ENCODE measurements around the gene TOP2A. TPM values are rescaled to one million over a fixed set of nuclear protein-coding genes. Genes with fewer than 3 reads are reported as not detected.
A peak's percentile ranks its signal among the peaks of the same experiment; 100 is the strongest.
"Not testable (repeated sequence)": the region's sequence is repeated elsewhere in the genome, so short reads cannot be mapped to it uniquely, and the experiment has no call there.

The TOP2A gene
- total RNA-seq, 1 experiment from 2014 or later = 237 TPM

DNA sequence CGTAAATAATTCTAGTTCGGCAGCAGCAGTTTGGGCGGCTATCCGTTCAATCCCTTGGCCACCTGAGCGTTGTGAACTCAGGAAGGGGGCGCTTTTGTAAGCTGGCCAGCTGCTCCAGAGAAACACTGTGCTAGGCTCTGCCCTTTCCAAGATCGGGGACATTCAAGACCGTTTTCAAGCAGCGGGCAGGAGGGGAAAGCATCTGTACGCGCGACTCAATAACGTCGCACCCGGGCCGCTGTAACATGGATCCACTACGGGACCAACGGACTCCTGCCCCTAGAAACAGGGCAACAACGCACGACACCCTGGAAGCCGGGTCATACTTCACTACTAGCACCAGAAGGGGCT is 463 bp downstream of the TOP2A start:
- TF ChIP-seq, protein P1, sequence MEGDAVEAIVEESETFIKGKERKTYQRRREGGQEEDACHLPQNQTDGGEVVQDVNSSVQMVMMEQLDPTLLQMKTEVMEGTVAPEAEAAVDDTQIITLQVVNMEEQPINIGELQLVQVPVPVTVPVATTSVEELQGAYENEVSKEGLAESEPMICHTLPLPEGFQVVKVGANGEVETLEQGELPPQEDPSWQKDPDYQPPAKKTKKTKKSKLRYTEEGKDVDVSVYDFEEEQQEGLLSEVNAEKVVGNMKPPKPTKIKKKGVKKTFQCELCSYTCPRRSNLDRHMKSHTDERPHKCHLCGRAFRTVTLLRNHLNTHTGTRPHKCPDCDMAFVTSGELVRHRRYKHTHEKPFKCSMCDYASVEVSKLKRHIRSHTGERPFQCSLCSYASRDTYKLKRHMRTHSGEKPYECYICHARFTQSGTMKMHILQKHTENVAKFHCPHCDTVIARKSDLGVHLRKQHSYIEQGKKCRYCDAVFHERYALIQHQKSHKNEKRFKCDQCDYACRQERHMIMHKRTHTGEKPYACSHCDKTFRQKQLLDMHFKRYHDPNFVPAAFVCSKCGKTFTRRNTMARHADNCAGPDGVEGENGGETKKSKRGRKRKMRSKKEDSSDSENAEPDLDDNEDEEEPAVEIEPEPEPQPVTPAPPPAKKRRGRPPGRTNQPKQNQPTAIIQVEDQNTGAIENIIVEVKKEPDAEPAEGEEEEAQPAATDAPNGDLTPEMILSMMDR (IDR thresholded peaks at IDR 0.05; ENCODE audit: insufficient read depth in 1 of 2, low read depth in 1 of 2, low read length in 1 of 2, severe bottlenecking in 1 of 2, unreplicated experiment in 1 of 2) = peak in 1 of 2 experiments; percentile 6
- ChIA-PET POLR2A (interaction anchor here (0.6 to 1.6 kb wide), 9 partner anchors 27 to 1272 kb away, joined by 3 to 16 read pairs (median 4); partner anchors contain the start of genes CDC6, NR1D1 and WIPF2), CTCF (interaction anchor here (0.9 to 2.0 kb wide), 16 partner anchors 10 to 1271 kb away, joined by 3 to 34 read pairs (median 6); partner anchors contain the start of genes EIF1, IGFBP4 and WIPF2)
- peak in 1 of 2 experiments; percentile 45 for DNase-seq
- Mint-ChIP-seq H3K27ac (ENCODE audit: unreplicated experiment) (peak overlapping the region; percentile 99), H3K9me3 (ENCODE audit: unreplicated experiment) (no peaks in the 10 kb centered on the region), H3K4me1 (ENCODE audit: low read depth, unreplicated experiment) (no peaks in the 10 kb centered on the region), H3K36me3 (ENCODE audit: insufficient read depth, unreplicated experiment) (peaks cover 49% of the 10 kb centered on the region), H3K4me3 (ENCODE audit: unreplicated experiment) (peak overlapping the region; percentile 99), H3K27me3 (ENCODE audit: insufficient read depth, unreplicated experiment) (no peaks in the 10 kb centered on the region)
- no peaks in the 10 kb centered on the region for H3K36me3 ChIP-seq (ENCODE audit: control insufficient read depth, insufficient read depth, low read length)
- H3K4me3 ChIP-seq (ENCODE audit: low read depth, low read length) = peak overlapping the region; percentile 89
- H3K9me3 ChIP-seq = no peaks in the 10 kb centered on the region
- no peaks in the 10 kb centered on the region for H3K27me3 ChIP-seq (replicated peaks; ENCODE audit: control insufficient read depth, insufficient read depth, low read length)
- peaks cover 16% of the 10 kb centered on the region; the same call in 1 of the 2 replicates for H3K4me1 ChIP-seq
- intact Hi-C loops (cut with micrococcal nuclease; ENCODE audit: unreplicated experiment) = no loop called here
- TSS peak; percentile 65 for BruUV-seq (replicated peaks)

DNA sequence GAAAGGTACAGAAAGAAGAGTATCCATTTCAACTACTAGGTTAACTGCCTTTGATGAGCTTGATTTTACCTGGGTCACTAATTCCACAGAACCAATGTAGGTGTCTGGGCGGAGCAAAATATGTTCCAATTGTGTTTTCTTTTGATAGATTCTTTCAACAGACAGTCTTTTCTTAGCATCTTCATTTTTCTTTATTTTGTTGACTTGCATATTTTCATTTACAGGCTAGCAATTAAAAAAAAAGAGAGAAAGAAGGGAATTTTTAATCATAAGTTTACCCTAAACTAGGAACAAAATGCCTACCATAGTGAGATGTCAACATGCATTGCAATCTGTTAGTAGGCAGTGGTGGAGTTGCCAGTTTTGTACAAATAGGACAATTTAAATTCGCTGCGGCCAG is 1.0 kb downstream of the TOP2A start:
- Mint-ChIP-seq H3K4me1 (ENCODE audit: low read depth, unreplicated experiment) (no peaks in the 10 kb centered on the region), H3K27me3 (ENCODE audit: insufficient read depth, unreplicated experiment) (no peaks in the 10 kb centered on the region), H3K4me3 (ENCODE audit: unreplicated experiment) (peak overlapping the region; percentile 99), H3K9me3 (ENCODE audit: unreplicated experiment) (no peaks in the 10 kb centered on the region), H3K27ac (ENCODE audit: unreplicated experiment) (peak overlapping the region; percentile 99), H3K36me3 (ENCODE audit: insufficient read depth, unreplicated experiment) (peaks cover 55% of the 10 kb centered on the region)
- H3K9me3 ChIP-seq = no peaks in the 10 kb centered on the region
- BruUV-seq (replicated peaks) = no TSS peak
- H3K4me3 ChIP-seq (ENCODE audit: low read depth, low read length) = peak overlapping the region; percentile 89
- no peaks in the 10 kb centered on the region for H3K36me3 ChIP-seq (ENCODE audit: control insufficient read depth, insufficient read depth, low read length)
- H3K27me3 ChIP-seq (replicated peaks; ENCODE audit: control insufficient read depth, insufficient read depth, low read length) = no peaks in the 10 kb centered on the region
- intact Hi-C loops (cut with micrococcal nuclease; ENCODE audit: unreplicated experiment) = no loop called here
- TF ChIP-seq, protein P1 (IDR thresholded peaks at IDR 0.05; ENCODE audit: insufficient read depth in 1 of 2, low read depth in 1 of 2, low read length in 1 of 2, severe bottlenecking in 1 of 2, unreplicated experiment in 1 of 2) = no peak
- CTCF ChIA-PET = interaction anchor here (1.6 to 2.0 kb wide), 3 partner anchors 60 to 144 kb away, joined by 8 to 34 read pairs (median 23); no protein-coding TSS in a partner anchor
- H3K4me1 ChIP-seq = peaks cover 16% of the 10 kb centered on the region; the same call in 1 of the 2 replicates
- no peak for DNase-seq
- POLR2A ChIA-PET = interaction anchor here (0.6 to 1.6 kb wide), 2 partner anchors 50 to 71 kb away, joined by 5 to 10 read pairs; no protein-coding TSS in a partner anchor

DNA sequence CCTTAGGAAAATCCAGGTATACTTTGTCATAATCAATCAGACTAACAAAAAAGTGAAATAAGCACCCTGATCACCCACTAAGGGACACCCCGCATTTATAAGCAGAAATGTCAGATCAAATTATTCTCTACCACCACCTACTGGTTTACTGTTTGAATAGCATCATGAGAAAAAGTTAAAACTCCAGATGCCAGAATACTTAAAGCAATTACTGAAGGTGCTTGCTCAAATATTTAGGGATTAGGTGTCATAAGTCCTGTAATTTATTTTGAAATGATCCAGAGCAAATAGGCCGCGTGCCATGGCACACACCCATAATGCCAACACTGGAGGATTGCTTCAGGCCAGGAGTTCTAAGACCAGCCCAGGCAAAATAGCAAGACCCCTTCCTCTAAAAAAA is 2.3 kb downstream of the TOP2A start:
- Mint-ChIP-seq H3K9me3 (ENCODE audit: unreplicated experiment) (no peaks in the 10 kb centered on the region), H3K4me1 (ENCODE audit: low read depth, unreplicated experiment) (no peaks in the 10 kb centered on the region), H3K36me3 (ENCODE audit: insufficient read depth, unreplicated experiment) (peaks cover 68% of the 10 kb centered on the region), H3K27ac (ENCODE audit: unreplicated experiment) (no peak overlapping the region), H3K4me3 (ENCODE audit: unreplicated experiment) (no peak overlapping the region), H3K27me3 (ENCODE audit: insufficient read depth, unreplicated experiment) (no peaks in the 10 kb centered on the region)
- DNase-seq = peak in 1 of 2 experiments; percentile 17
- Histone ChIP-seq H3K4me3 (ENCODE audit: low read depth, low read length) (no peak overlapping the region), H3K27me3 (replicated peaks; ENCODE audit: control insufficient read depth, insufficient read depth, low read length) (no peaks in the 10 kb centered on the region), H3K4me1 (peaks cover 16% of the 10 kb centered on the region; the same call in 1 of the 2 replicates), H3K36me3 (ENCODE audit: control insufficient read depth, insufficient read depth, low read length) (no peaks in the 10 kb centered on the region), H3K9me3 (no peaks in the 10 kb centered on the region)
- no TSS peak for BruUV-seq (replicated peaks)
- ChIA-PET CTCF (interaction anchor here (1.6 kb wide), 1 partner anchor 118 kb away, joined by 8 read pairs; no protein-coding TSS in a partner anchor), POLR2A (interaction anchor here (0.7 kb wide), 1 partner anchor 1277 kb away, joined by 6 read pairs; no protein-coding TSS in a partner anchor)
- TF ChIP-seq, protein P1 (IDR thresholded peaks at IDR 0.05; ENCODE audit: insufficient read depth in 1 of 2, low read depth in 1 of 2, low read length in 1 of 2, severe bottlenecking in 1 of 2, unreplicated experiment in 1 of 2) = peak; percentile 52 to 75
- intact Hi-C loops (cut with micrococcal nuclease; ENCODE audit: unreplicated experiment) = no loop called here

DNA sequence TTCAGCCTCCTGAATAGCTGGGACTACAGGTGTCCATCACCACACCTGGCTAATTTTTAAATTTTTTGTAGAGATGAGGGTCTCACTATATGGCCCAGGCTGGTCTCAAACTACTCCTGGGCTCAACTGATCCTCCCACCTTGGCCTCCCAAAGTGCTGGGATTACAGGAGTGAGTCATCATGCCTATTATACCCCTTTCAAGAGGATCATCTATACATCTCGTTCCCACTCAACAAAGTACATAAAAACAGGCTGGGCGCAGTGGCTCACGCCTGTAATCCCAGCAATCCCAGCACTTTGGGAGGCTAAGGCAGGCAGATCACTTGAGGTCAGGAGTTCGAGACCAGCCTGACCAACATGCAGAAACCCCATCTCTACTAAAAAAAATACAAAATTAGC is 3.4 kb downstream of the TOP2A start:
- H3K4me3 Mint-ChIP-seq (ENCODE audit: unreplicated experiment); DNase-seq; H3K36me3 ChIP-seq (ENCODE audit: control insufficient read depth, insufficient read depth, low read length); H3K27me3 ChIP-seq (replicated peaks; ENCODE audit: control insufficient read depth, insufficient read depth, low read length); BruUV-seq (replicated peaks); H3K9me3 Mint-ChIP-seq (ENCODE audit: unreplicated experiment); H3K9me3 ChIP-seq; H3K27me3 Mint-ChIP-seq (ENCODE audit: insufficient read depth, unreplicated experiment); CTCF ChIA-PET; H3K4me3 ChIP-seq (ENCODE audit: low read depth, low read length); H3K27ac Mint-ChIP-seq (ENCODE audit: unreplicated experiment); intact Hi-C loops (cut with micrococcal nuclease; ENCODE audit: unreplicated experiment); H3K4me1 Mint-ChIP-seq (ENCODE audit: low read depth, unreplicated experiment); POLR2A ChIA-PET: not testable (repeated sequence)
- peaks cover 79% of the 10 kb centered on the region for H3K36me3 Mint-ChIP-seq (ENCODE audit: insufficient read depth, unreplicated experiment)
- peaks cover 13% of the 10 kb centered on the region; the same call in 1 of the 2 replicates for H3K4me1 ChIP-seq
